GM21723 (cell line): ENCODE results near the gene CDK12.

ENCODE experiments used
- ATAC-seq: cut with Tn5 transposase; IDR thresholded peaks from one replicate; pipeline ENCODE4 v1.9.1; 2021; ENCODE audit warnings: mild to moderate bottlenecking, moderate library complexity; ENCODE audit not compliant: unreplicated experiment

The CDK12 gene

GRCh38 chr17:39581071-39581758 is 119.9 kb downstream of the CDK12 start:
- ATAC-seq, result no peak

- no peak for ATAC-seq
Observed at GRCh38 chr17:39581759-39582085, 120.4 kb downstream of the CDK12 start.

- no peak for ATAC-seq
Observed at GRCh38 chr17:39582658-39583057, 121.4 kb downstream of the CDK12 start.
